Measurements from ENCODE around the gene FGF6. TPM values are rescaled to one million over a fixed set of nuclear protein-coding genes. Genes with fewer than 3 reads are reported as not detected.

FGF6 gene, protein sequence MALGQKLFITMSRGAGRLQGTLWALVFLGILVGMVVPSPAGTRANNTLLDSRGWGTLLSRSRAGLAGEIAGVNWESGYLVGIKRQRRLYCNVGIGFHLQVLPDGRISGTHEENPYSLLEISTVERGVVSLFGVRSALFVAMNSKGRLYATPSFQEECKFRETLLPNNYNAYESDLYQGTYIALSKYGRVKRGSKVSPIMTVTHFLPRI
- total RNA-seq: not detected

DNA sequence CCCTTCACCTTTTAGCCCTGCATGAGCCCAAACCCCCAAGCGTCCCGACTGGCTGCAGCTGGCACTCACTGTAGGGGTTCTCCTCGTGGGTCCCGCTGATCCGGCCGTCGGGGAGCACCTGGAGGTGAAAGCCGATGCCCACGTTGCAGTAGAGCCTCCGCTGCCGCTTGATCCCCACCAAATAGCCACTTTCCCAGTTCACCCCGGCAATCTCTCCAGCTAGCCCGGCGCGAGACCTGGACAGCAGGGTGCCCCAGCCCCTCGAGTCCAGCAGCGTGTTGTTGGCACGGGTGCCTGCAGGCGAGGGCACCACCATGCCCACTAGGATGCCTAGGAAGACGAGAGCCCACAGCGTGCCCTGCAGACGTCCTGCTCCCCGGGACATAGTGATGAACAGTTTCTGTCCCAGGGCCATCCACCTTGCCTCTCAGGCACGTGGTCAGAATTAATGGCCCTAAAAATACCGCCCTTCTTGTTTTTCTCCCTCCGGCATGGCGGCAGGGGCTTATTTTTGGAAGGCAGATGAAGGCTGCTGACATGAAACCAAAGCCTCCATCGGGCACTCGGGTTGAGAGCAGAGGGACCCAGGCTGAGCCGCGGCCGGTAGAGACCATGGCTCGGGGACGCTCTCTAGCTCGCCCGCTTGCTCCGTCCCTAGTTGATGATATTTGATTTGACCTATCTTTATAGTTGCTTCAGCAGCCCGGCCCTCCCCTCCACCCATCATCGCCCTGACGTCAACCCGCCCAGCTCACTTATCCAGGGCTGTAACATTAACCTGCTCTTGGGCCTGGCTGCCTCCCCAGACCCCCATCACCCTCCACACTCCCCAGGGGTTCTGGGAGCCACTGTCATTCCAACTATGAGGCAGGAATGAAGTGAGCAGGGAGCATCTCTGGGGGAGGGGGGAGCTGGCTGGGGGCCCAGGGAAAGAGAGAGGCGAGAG is at the start of gene FGF6:
FGF6 (minus strand) TSS at position 660 of the 946 bp plus-strand sequence; CDS start at position 415, 245 bp downstream.
- Mint-ChIP-seq H3K36me3 (no peaks in the 10 kb centered on the region), H3K27ac (no peak within 1 kb of the TSS), H3K27me3 (peaks cover 36% of the 10 kb centered on the region), H3K4me1 (no peaks in the 10 kb centered on the region), H3K9me3 (ENCODE audit: low read depth) (no peaks in the 10 kb centered on the region), H3K4me3 (no peak within 1 kb of the TSS)
- CTCF ChIA-PET: interaction anchor here (1.3 kb wide), 1 partner anchor 14 kb away, joined by 3 read pairs; no protein-coding TSS in a partner anchor
- ATAC-seq (no peak), DNase-seq (no peak)

DNA sequence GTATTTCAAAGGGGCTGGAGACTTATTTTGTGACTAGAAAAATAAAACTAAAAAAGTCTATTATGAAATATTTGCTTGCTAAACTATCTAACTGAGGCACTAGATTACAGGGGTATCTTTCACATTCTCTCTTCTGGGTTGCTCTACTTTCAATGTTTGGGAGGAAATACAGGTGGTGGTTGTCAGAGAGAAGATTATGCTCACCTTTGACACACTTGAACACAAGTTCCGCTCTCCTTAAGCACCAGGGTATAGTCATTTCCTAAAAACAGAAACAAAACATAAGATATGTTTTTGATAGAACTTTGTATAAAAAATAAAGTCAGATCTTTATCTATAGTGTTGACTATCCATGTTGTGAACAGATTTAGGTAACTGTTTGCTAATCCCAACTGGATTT is 45.4 kb upstream of the FGF6 start:
- Mint-ChIP-seq H3K36me3 (peaks cover 19% of the 10 kb centered on the region), H3K27me3 (no peaks in the 10 kb centered on the region), H3K4me1 (no peaks in the 10 kb centered on the region), H3K4me3 (no peak overlapping the region), H3K27ac (no peak overlapping the region), H3K9me3 (ENCODE audit: low read depth) (no peaks in the 10 kb centered on the region)
- ATAC-seq (no peak), DNase-seq (no peak)
- CTCF ChIA-PET: no interaction called here

DNA sequence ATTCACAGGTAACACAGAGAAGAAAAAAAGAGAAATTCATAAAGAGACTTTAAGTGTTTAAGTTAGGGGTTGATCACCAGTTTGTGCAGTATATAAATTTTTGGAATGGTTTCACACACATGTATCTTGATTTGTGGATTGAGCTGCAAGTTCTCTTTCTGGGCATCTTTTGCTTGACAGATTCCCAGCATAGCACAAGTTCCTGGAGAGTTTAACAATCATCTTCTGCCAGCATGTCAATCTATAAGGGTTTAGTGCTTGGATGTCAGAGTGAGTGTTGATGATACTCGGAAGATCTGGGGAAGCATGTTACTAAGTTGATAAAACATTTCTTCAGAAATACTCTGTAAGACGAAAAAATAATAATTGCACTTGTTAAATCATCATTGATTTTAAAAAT is 43.9 kb upstream of the FGF6 start:
- no peak overlapping the region for H3K4me3 Mint-ChIP-seq
- H3K9me3 Mint-ChIP-seq (ENCODE audit: low read depth): no peaks in the 10 kb centered on the region
- peaks cover 19% of the 10 kb centered on the region for H3K36me3 Mint-ChIP-seq
- no peak overlapping the region for H3K27ac Mint-ChIP-seq
- DNase-seq: no peak
- H3K4me1 Mint-ChIP-seq: no peaks in the 10 kb centered on the region
- no peak for ATAC-seq
- H3K27me3 Mint-ChIP-seq: no peaks in the 10 kb centered on the region
- CTCF ChIA-PET: no interaction called here

DNA sequence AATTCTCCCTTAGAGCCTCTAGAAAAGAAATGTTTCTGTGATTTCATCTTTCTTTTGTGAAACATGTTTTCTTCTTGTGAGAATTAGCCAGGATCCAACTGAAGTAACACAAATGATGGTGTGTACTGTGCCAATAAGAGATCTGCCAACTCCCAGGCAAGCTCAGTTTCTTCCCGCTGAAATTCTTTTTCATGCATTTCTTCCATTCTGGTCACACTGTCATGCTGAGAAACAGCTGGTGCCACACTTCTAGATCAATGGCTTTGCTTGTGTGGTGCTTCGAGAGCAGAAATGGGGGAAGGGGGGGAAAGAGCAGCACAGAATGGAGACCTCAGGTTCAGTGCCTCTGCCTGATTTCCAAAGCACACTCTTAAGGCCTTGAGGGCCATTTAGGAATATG is 41.4 kb upstream of the FGF6 start:
- Mint-ChIP-seq H3K36me3 (peaks cover 14% of the 10 kb centered on the region), H3K27ac (no peak overlapping the region), H3K4me3 (no peak overlapping the region), H3K27me3 (no peaks in the 10 kb centered on the region), H3K9me3 (ENCODE audit: low read depth) (no peaks in the 10 kb centered on the region), H3K4me1 (no peaks in the 10 kb centered on the region)
- CTCF ChIA-PET: no interaction called here
- ATAC-seq (no peak), DNase-seq (no peak)

DNA sequence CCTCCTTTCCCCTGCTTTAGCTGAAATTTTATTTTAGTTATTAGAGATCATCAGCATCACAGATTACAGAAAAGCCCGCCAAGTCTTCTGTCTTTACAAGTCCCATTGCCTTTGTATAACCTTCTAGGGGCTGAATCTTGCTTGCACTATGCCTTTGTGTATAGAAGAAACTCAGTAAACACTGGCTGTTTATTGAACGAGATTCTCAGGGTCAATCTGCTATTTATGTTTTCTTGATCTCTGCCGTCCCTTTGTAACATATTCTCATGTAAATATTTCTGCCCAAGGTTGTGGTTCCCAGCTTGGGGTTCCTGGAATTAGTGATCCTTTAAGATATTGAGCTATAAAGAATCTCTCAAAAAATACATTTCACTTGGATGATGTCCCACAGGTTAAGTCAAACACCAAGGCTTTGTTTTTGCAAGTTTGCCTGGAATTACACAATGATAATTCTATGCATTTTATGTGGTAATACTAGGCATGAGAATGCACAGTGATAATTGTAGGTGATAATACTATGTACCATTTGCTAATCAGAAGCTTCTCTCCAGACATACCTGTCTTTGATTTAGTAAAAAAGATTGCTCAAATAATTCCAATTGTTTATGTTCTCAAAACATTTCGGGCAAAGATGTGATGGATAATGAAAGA is 40.6 kb upstream of the FGF6 start:
- peaks cover 14% of the 10 kb centered on the region for H3K36me3 Mint-ChIP-seq
- DNase-seq (no peak), ATAC-seq (no peak)
- CTCF ChIA-PET: no interaction called here
- H3K9me3 Mint-ChIP-seq (ENCODE audit: low read depth): no peaks in the 10 kb centered on the region
- no peak overlapping the region for H3K27ac Mint-ChIP-seq
- H3K4me1 Mint-ChIP-seq: no peaks in the 10 kb centered on the region
- no peak overlapping the region for H3K4me3 Mint-ChIP-seq
- H3K27me3 Mint-ChIP-seq: no peaks in the 10 kb centered on the region

DNA sequence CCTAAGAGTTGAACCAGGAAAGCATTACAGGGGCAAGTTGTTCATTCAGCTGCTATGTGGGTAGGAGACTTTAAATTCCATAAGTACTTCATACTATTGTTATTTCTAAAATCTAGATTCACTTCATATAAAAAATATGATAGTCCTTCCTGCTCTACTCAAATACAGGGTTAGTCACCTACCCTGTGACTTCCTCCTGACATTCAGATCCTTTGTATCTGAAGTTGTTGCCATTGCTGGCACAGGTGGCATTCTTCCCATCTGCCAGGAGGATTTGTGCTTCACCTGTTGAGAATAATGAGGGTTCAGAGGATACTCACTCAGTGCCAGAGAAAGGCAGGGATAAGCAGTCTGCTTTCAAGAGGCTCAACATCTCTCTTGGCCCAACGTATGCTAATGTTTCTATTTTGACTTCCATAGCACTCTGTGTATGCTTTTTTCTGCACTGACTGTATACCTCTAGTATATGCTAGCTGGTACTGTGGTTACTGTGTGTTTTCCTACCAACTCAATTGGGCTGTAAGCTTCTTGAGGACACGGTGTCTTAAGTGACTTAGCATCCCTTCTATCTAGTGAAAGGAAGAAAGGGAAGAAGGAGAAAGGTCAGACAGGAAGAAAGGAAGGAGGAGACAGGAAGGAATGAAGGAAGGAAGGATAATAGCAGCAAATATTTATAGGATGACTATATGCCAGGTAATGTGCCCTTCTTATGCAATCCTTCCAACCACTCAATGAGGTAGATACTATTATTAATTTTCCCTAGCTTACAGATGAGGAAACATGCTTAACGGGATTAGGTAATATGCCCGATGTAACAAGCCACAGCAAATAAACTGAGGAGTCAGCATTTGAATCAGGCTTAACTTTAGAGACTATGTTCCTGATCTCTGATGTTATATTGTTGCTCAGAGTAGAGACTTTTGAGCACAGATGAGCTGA is 38.5 kb upstream of the FGF6 start:
- peaks cover 5% of the 10 kb centered on the region for H3K27me3 Mint-ChIP-seq
- no peak for ATAC-seq
- peaks cover 4% of the 10 kb centered on the region for H3K9me3 Mint-ChIP-seq (ENCODE audit: low read depth)
- CTCF ChIA-PET: interaction anchor here (0.8 kb wide), 1 partner anchor 43 kb away, joined by 4 read pairs; no protein-coding TSS in a partner anchor
- H3K4me1 Mint-ChIP-seq: no peaks in the 10 kb centered on the region
- peaks cover 13% of the 10 kb centered on the region for H3K36me3 Mint-ChIP-seq
- no peak overlapping the region for H3K4me3 Mint-ChIP-seq
- no peak overlapping the region for H3K27ac Mint-ChIP-seq
- no peak for DNase-seq

DNA sequence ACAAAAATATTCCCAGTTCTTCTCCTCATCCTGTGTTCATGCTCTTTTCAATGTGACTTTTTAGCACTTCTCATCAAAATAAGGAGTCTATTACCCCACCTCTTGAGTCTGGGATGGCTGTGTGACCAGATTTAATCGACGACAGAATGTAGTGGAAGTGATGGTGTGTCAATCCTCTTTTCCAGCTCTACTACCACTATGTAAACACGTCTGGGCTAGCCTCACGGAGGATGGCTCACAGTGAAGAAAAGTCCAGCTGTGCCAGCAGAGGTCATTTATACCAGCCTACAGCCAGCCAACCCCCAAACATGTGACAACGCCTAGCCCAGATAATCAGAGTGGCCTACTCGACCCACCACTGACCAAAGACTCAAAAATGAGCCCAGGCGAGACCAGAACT is 37.3 kb upstream of the FGF6 start:
- peaks cover 12% of the 10 kb centered on the region for H3K36me3 Mint-ChIP-seq
- no peak overlapping the region for H3K27ac Mint-ChIP-seq
- no peak overlapping the region for H3K4me3 Mint-ChIP-seq
- DNase-seq (no peak), ATAC-seq (no peak)
- CTCF ChIA-PET: no interaction called here
- peaks cover 13% of the 10 kb centered on the region for H3K27me3 Mint-ChIP-seq
- H3K4me1 Mint-ChIP-seq: no peaks in the 10 kb centered on the region
- peaks cover 7% of the 10 kb centered on the region for H3K9me3 Mint-ChIP-seq (ENCODE audit: low read depth)

DNA sequence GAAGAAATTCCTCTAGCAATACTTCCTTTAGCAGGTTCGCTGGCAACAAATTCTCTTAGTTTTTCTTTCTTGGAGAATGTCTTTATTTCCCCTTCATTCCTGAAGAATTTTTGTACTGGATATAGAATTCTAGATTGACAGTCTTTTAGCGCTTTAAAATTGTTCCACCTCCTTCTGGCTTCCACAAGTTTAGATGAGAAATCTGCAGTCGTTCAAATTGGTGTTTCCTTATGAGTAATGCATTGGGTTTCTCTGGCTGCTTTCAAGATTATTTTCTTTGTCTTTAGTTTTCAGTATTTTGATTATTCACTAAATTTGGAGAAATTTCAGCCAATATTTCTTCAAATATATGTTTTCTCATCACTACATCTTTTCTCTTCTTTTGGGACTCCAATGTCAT is 33.3 kb upstream of the FGF6 start:
- peaks cover 7% of the 10 kb centered on the region for H3K9me3 Mint-ChIP-seq (ENCODE audit: low read depth)
- no peaks in the 10 kb centered on the region for H3K4me1 Mint-ChIP-seq
- ATAC-seq (no peak), DNase-seq (no peak)
- no peak overlapping the region for H3K4me3 Mint-ChIP-seq
- H3K27ac Mint-ChIP-seq: no peak overlapping the region
- CTCF ChIA-PET: no interaction called here
- peaks cover 11% of the 10 kb centered on the region for H3K36me3 Mint-ChIP-seq
- peaks cover 46% of the 10 kb centered on the region for H3K27me3 Mint-ChIP-seq

DNA sequence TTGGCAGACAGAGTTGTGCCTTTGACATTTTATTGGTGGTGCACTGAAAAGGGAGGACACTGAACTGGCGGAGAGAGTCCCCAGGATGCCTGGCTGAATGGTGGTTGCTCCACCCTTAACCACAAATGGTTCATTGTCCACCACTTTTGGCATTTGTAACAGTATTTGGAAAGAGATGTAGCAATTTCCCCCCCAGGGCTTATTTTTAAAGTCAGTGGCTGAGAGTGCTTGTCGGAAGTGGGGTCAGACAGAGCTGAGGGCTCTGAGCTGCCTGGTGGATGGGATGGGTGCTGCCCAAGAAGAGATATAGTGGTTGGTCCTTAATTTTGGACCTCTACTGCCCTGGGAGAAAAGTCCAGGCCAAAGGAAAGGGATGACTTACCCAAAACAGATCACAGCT is 31.5 kb upstream of the FGF6 start:
- Mint-ChIP-seq H3K4me3 (no peak overlapping the region), H3K27me3 (peaks cover 58% of the 10 kb centered on the region), H3K27ac (no peak overlapping the region), H3K36me3 (peaks cover 11% of the 10 kb centered on the region), H3K4me1 (no peaks in the 10 kb centered on the region), H3K9me3 (ENCODE audit: low read depth) (peaks cover 7% of the 10 kb centered on the region)
- DNase-seq (no peak), ATAC-seq (no peak)
- CTCF ChIA-PET: no interaction called here

DNA sequence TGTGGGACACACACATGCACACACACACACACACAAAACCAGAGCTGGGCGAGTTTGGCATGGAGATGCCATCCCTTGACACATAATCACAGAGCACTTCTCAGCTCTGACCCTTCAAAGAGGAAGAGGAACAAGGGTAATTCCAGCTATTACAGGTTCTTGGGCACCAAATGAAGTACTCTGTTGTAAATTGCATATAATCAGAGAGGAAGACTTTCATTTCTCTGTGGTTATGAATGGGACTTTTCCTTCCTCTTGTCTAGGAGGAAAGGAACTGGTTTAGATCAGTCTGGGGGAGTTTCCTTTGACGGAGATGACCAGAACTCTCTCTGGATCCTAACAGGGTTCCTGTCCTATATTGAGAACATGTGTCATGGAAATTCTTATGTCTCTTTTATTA is 26.4 kb upstream of the FGF6 start:
- CTCF ChIA-PET: no interaction called here
- Mint-ChIP-seq H3K4me1 (no peaks in the 10 kb centered on the region), H3K27me3 (peaks cover 45% of the 10 kb centered on the region), H3K4me3 (no peak overlapping the region), H3K36me3 (no peaks in the 10 kb centered on the region), H3K27ac (no peak overlapping the region), H3K9me3 (ENCODE audit: low read depth) (no peaks in the 10 kb centered on the region)
- ATAC-seq: no peak
- DNase-seq: no peak

DNA sequence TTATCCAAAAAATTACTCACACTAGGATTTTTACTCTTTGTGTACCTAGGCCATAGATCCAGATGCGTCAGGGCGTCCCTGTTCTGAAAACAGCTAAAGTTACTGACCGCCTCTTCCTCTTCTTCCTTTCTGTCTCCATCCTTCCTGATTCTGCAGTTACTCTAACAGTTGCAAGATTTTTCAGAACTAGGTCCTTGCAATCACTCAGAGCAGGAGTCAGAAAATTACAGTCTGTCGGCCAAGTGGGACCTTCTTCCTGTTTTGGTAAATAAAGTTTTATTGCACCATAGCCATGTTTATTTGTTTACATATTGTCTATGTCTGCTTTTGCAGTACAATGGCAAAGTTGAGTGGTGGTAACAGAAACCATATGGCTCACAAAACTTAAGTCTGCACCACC is 25.6 kb upstream of the FGF6 start:
- Mint-ChIP-seq H3K27me3 (peaks cover 39% of the 10 kb centered on the region), H3K9me3 (ENCODE audit: low read depth) (no peaks in the 10 kb centered on the region), H3K36me3 (no peaks in the 10 kb centered on the region), H3K27ac (no peak overlapping the region), H3K4me3 (no peak overlapping the region), H3K4me1 (no peaks in the 10 kb centered on the region)
- ATAC-seq: no peak
- CTCF ChIA-PET: no interaction called here
- no peak for DNase-seq

DNA sequence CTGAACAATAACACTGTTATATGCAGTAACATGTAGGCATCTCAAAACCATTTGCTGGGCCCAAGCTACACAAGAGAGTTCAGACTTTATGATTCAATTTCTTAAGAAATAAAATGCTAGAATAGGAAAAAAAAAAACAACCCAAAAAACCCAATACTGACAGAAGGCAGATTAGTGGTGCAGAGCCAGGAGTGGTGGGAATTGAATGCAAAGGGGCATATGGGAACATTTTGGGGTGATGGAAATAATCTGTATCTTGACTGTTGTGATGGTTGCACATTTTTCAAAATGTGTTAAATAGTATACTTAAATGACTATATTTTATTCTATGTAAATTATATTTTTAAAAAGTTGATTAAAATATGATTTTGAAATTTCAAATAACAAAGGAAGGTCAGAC is 23.4 kb upstream of the FGF6 start:
- CTCF ChIA-PET: no interaction called here
- Mint-ChIP-seq H3K27me3 (peaks cover 35% of the 10 kb centered on the region), H3K9me3 (ENCODE audit: low read depth) (no peaks in the 10 kb centered on the region), H3K4me3 (no peak overlapping the region), H3K4me1 (no peaks in the 10 kb centered on the region), H3K27ac (no peak overlapping the region), H3K36me3 (no peaks in the 10 kb centered on the region)
- ATAC-seq: no peak
- no peak for DNase-seq

DNA sequence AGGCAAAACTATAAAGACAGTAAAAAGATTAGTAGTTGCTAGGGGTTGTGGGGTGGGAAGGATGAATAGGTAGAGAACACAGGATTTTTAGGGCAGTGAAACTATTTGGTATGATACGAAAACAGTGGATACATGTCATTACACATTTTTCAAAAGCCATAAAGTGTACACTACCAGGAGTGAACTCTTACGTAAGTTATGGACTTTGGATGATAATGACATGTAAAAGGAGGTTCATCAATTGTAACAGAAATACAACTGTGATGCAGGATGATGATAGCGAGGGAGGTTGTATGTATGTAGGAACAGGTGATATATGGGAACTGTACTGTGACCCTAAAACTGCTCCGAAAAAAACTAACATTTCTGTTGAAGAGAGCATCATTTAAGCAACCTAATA is 15.1 kb upstream of the FGF6 start:
- no peak for DNase-seq
- CTCF ChIA-PET: no interaction called here
- Mint-ChIP-seq H3K9me3 (ENCODE audit: low read depth) (no peaks in the 10 kb centered on the region), H3K36me3 (no peaks in the 10 kb centered on the region), H3K4me3 (no peak overlapping the region), H3K27me3 (peaks cover 48% of the 10 kb centered on the region), H3K4me1 (no peaks in the 10 kb centered on the region), H3K27ac (no peak overlapping the region)
- ATAC-seq: no peak

Measured in activated CD8-positive, alpha-beta memory T cell treated with anti-CD3 and anti-CD28 coated beads, Interleukin-2, amount 10 ng/mL, durations not matched to agents 7 days and 5 days (primary cell).